ENCODE results near the gene FGFR2.

FGFR2 gene

GRCh38 chr10:121437596-121437995, 160.6 kb downstream of the FGFR2 start:
- no peak overlapping the region for H3K4me3 ChIP-seq (ENCODE audit: low read depth, low read length)
- DNase-seq (ENCODE audit: low read depth) = no peak
- TF ChIP-seq CTCF (IDR thresholded peaks at IDR 0.05; ENCODE audit: control insufficient read depth, extremely low read depth, insufficient read depth) = no peak

GRCh38 chr10:121436630-121437341, 161.5 kb downstream of the FGFR2 start:
- DNase-seq (ENCODE audit: low read depth) = no peak
- H3K4me3 ChIP-seq (ENCODE audit: low read depth, low read length) = no peak overlapping the region
- no peak for TF ChIP-seq CTCF (IDR thresholded peaks at IDR 0.05; ENCODE audit: control insufficient read depth, extremely low read depth, insufficient read depth)

DNA sequence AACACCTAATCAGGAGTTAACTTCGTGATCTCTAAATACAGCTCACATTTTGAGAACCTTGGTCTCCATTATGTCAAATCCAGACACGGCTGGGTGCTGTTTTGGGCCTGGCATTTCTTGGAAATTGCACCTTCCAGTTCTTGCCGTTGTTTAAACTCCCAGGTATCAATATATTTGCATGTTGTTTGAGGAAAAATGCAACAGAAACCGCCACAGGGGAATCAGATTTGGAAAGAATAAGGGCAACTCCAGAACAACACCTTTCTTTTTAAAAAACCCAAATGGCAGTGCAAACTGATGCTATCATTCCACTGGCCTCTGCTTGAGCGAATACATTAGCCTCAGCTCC, 162.0 kb downstream of the FGFR2 start:
- no peak for DNase-seq (ENCODE audit: low read depth)
- H3K4me3 ChIP-seq (ENCODE audit: low read depth, low read length) = no peak overlapping the region
- no peak for TF ChIP-seq CTCF (IDR thresholded peaks at IDR 0.05; ENCODE audit: control insufficient read depth, extremely low read depth, insufficient read depth)

GRCh38 chr10:121435099-121435875, 163.0 kb downstream of the FGFR2 start:
- no peak for TF ChIP-seq CTCF (IDR thresholded peaks at IDR 0.05; ENCODE audit: control insufficient read depth, extremely low read depth, insufficient read depth)
- no peak overlapping the region for H3K4me3 ChIP-seq (ENCODE audit: low read depth, low read length)
- no peak for DNase-seq (ENCODE audit: low read depth)

DNA sequence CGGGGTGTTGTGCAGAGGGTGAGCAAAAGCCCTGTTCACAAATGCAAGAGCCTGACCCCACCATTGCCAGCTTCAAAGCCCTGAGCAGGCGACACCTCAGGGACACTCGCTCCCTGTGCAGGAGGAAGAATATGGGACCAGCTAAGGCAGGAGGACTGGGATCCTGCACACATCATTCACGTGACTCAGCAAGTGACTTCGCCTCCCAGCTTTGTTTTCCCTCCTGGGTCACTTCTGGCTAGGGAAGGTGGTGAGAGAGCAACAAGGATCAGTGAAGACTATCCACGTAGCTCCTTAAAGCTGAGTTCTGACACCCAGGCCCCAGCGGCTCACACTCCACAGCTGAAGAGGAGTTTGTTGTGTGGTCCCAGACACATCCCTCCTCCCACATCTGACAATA, 164.3 kb downstream of the FGFR2 start:
- H3K4me3 ChIP-seq (ENCODE audit: low read depth, low read length) = no peak overlapping the region
- no peak for DNase-seq (ENCODE audit: low read depth)

DNA sequence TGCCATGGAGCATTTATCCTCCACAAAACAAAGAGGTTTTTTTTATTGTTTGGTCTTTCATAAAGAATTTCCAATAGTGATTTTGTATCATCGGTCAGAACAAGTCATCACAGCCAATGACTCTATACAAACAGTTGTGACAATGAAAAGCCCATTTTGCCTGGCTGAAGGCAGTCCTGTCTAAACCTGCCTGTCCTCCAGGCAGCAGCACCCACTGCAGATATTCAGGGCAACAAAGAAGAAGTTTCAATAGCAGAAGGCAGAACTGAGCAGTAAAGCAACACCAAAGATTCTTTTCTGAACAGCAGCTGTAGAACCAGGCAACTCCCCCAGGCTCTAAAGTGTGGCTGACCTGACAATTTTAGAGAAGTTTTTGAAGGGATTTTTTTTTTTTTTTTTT, 169.4 kb downstream of the FGFR2 start:
- no peak for DNase-seq (ENCODE audit: low read depth)
- TF ChIP-seq CTCF (IDR thresholded peaks at IDR 0.05; ENCODE audit: control insufficient read depth, extremely low read depth, insufficient read depth) = no peak
- H3K4me3 ChIP-seq (ENCODE audit: low read depth, low read length) = no peak overlapping the region

More for the DNA sequence above, 164.3 kb downstream of the FGFR2 start:
- no peak for TF ChIP-seq CTCF (IDR thresholded peaks at IDR 0.05; ENCODE audit: control insufficient read depth, extremely low read depth, insufficient read depth)
